ENCODE measurements around the gene TDRD12. TPM values are rescaled to one million over a fixed set of nuclear protein-coding genes. Genes with fewer than 3 reads are reported as not detected.

The TDRD12 gene
- polyA plus RNA-seq, 3 donors, result 0.05 TPM; not detected in 2

DNA sequence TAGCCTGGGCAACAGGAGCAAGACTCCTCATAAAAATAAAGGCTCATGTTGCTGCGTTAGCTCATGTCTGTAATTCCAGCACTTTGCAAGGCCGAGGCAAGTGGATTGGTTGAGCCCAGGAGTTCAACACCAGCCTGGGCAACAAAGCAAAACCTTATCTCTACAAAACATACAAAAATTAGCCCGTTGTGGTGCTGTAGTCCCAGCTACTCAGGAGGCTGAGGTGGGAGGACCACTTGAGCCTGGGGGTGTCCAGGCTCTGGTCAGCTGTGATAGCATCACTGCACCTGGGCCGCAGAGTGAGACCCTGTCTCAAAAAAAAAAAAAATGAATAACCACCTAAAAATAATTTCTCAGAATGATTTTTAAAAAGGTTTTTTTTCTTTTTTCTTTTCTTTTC lies 31.9 kb upstream of the TDRD12 start:
- H2AFZ ChIP-seq (ENCODE audit: insufficient read depth, low read depth, low read length, poor library complexity, severe bottlenecking), result no peak overlapping the region
- peaks cover 0 to 3% (median 0%) of the 10 kb centered on the region in 7 donors for H3K9me3 Mint-ChIP-seq
- H3K36me3 Mint-ChIP-seq, result peaks cover 10 to 12% of the 10 kb centered on the region in 2 donors
- no peak overlapping the region for H3K9ac ChIP-seq (ENCODE audit: insufficient read depth, low read length, poor library complexity, severe bottlenecking)
- peaks cover 0 to 1% (median 0%) of the 10 kb centered on the region in 3 donors for H3K27me3 Mint-ChIP-seq (ENCODE audit: low read depth in 3 of 3)
- H3K4me3 ChIP-seq (replicated peaks in 1 of 3; ENCODE audit: low read depth in 2 of 3, low read length in 3 of 3), result no peak overlapping the region
- no peak overlapping the region for H3K4me2 ChIP-seq (replicated peaks; ENCODE audit: extremely low read depth, low read length, poor library complexity, severe bottlenecking)
- H3K27ac ChIP-seq (ENCODE audit: low read depth in 1 of 2, low read length in 2 of 2), result no peak overlapping the region
- H3K4me3 Mint-ChIP-seq, result no peak overlapping the region
- TF ChIP-seq, protein P1, sequence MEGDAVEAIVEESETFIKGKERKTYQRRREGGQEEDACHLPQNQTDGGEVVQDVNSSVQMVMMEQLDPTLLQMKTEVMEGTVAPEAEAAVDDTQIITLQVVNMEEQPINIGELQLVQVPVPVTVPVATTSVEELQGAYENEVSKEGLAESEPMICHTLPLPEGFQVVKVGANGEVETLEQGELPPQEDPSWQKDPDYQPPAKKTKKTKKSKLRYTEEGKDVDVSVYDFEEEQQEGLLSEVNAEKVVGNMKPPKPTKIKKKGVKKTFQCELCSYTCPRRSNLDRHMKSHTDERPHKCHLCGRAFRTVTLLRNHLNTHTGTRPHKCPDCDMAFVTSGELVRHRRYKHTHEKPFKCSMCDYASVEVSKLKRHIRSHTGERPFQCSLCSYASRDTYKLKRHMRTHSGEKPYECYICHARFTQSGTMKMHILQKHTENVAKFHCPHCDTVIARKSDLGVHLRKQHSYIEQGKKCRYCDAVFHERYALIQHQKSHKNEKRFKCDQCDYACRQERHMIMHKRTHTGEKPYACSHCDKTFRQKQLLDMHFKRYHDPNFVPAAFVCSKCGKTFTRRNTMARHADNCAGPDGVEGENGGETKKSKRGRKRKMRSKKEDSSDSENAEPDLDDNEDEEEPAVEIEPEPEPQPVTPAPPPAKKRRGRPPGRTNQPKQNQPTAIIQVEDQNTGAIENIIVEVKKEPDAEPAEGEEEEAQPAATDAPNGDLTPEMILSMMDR (IDR thresholded peaks at IDR 0.05), result no peak
- peaks cover 21% of the 10 kb centered on the region for H3K4me1 Mint-ChIP-seq
- no peaks in the 10 kb centered on the region for H3K9me3 ChIP-seq (replicated peaks in 1 of 2; ENCODE audit: control insufficient read depth in 1 of 2, insufficient read depth in 1 of 2, low read length in 2 of 2)
- H3K79me2 ChIP-seq (ENCODE audit: insufficient read depth, low read length), result peaks cover 16% of the 10 kb centered on the region
- no peak overlapping the region for H3K27ac Mint-ChIP-seq
- intact Hi-C loops (cut with micrococcal nuclease), result no loop called here
- peaks cover 16 to 21% of the 10 kb centered on the region in 2 donors for H3K4me1 ChIP-seq (ENCODE audit: control insufficient read depth in 1 of 2, insufficient read depth in 2 of 2, low read length in 2 of 2)
- WGBS (ENCODE audit: insufficient coverage), result no CpG with 5 or more reads among the region's 4 CpGs
- no peak for DNase-seq
- peaks cover 4% of the 10 kb centered on the region for H4K20me1 ChIP-seq (ENCODE audit: insufficient read depth, low read length)
- H3K36me3 ChIP-seq (replicated peaks in 1 of 2; ENCODE audit: control insufficient read depth in 1 of 2, insufficient read depth in 2 of 2, low read length in 2 of 2), result no peaks in the 10 kb centered on the region
- no peaks in the 10 kb centered on the region for H3K27me3 ChIP-seq (ENCODE audit: control insufficient read depth in 2 of 2, insufficient read depth in 2 of 2, low read length in 2 of 2)

DNA sequence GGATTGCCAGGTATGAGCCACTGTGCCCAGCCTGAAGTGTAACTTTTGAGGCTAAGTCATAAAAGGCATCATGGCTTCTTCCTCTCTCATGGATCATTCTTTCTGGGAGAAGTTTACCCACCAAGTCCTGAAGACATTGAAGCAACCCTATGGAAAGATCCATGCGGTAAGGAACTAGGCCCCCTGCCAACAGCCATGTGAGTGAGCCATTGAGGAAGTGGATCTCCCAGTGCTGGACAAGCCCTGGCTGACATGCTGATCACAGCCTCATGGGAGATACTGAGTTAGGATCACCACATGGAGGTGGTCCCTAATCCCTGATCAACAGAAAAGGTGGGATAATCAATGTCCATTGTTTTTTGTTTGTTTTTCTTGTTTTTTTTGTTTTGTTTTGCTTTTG lies 31.3 kb upstream of the TDRD12 start:
- Histone ChIP-seq H3K4me1 (ENCODE audit: control insufficient read depth in 1 of 2, insufficient read depth in 2 of 2, low read length in 2 of 2) (peaks cover 23 to 28% of the 10 kb centered on the region in 2 donors), H3K27ac (ENCODE audit: low read depth in 1 of 2, low read length in 2 of 2) (no peak overlapping the region), H3K4me3 (replicated peaks in 1 of 3; ENCODE audit: low read depth in 2 of 3, low read length in 3 of 3) (no peak overlapping the region), H3K27me3 (ENCODE audit: control insufficient read depth in 2 of 2, insufficient read depth in 2 of 2, low read length in 2 of 2) (no peaks in the 10 kb centered on the region), H3K4me2 (replicated peaks; ENCODE audit: extremely low read depth, low read length, poor library complexity, severe bottlenecking) (no peak overlapping the region), H3K9me3 (replicated peaks in 1 of 2; ENCODE audit: control insufficient read depth in 1 of 2, insufficient read depth in 1 of 2, low read length in 2 of 2) (no peaks in the 10 kb centered on the region), H3K79me2 (ENCODE audit: insufficient read depth, low read length) (peaks cover 22% of the 10 kb centered on the region), H2AFZ (ENCODE audit: insufficient read depth, low read depth, low read length, poor library complexity, severe bottlenecking) (no peak overlapping the region), H3K36me3 (replicated peaks in 1 of 2; ENCODE audit: control insufficient read depth in 1 of 2, insufficient read depth in 2 of 2, low read length in 2 of 2) (no peaks in the 10 kb centered on the region), H4K20me1 (ENCODE audit: insufficient read depth, low read length) (peaks cover 11% of the 10 kb centered on the region), H3K9ac (ENCODE audit: insufficient read depth, low read length, poor library complexity, severe bottlenecking) (no peak overlapping the region)
- 71% methylated on average over 1 of the region's 1 CpG for WGBS (ENCODE audit: insufficient coverage)
- H3K27ac Mint-ChIP-seq, result no peak overlapping the region
- intact Hi-C loops (cut with micrococcal nuclease), result no loop called here
- peaks cover 0 to 6% (median under 1%) of the 10 kb centered on the region in 7 donors for H3K9me3 Mint-ChIP-seq
- H3K4me1 Mint-ChIP-seq, result peaks cover 27% of the 10 kb centered on the region
- peaks cover 10 to 15% of the 10 kb centered on the region in 2 donors for H3K36me3 Mint-ChIP-seq
- peaks cover 0 to 1% (median 0%) of the 10 kb centered on the region in 3 donors for H3K27me3 Mint-ChIP-seq (ENCODE audit: low read depth in 3 of 3)
- DNase-seq, result no peak
- H3K4me3 Mint-ChIP-seq, result no peak overlapping the region
- TF ChIP-seq, protein P1 (IDR thresholded peaks at IDR 0.05), result no peak
